ENCODE data around the gene PROCA1. TPM values are rescaled to one million over a fixed set of nuclear protein-coding genes. Genes with fewer than 3 reads are reported as not detected.
A peak's percentile ranks its signal among the peaks of the same experiment; 100 is the strongest.

The PROCA1 gene
- polyA plus RNA-seq, 4 donors: 2.3 to 5.4 (median 4.4) TPM

DNA sequence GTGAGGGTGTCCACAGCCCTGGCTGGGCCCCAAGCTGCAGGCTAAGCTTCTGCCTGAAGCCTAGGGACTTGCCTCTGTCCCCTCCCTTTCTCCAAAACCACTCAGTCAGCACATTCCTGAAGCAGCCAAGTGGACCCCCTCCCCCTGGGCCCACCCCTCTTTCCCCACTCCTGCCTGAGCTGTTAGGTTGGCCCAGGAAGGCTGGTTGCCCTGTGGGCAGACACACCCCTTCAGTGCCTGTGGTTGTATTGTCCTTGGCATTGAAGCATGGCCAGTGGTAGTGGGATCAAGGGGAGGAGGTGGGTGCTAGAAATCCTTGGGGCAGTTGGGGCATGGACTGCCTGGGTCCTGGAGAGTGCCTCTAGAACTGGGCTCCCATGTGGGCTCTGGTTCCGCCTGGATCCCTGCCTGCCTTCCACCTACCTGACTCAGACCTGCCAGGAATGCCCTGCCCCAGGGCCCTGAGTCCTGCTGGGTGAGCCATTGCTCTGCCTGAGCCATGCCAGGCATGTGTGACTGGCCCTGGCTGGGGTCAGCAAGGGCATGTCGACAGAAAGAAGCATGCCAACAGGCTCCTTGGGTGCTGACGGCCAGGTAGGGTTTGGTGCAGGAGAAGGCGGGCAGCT is 34.2 kb upstream of the PROCA1 start:
- Histone ChIP-seq H3K27ac (ENCODE audit: low read depth in 1 of 3, low read length in 2 of 3) (peak overlapping the region; percentile 98 to 100 (median 99)), H3K36me3 (ENCODE audit: control insufficient read depth in 3 of 3, insufficient read depth in 2 of 3, low read depth in 1 of 3, low read length in 3 of 3) (peaks cover 2 to 71% (median 13%) of the 10 kb centered on the region in 3 donors), H3K9me3 (ENCODE audit: control insufficient read depth in 2 of 2, insufficient read depth in 1 of 2, low read depth in 1 of 2, low read length in 1 of 2) (no peaks in the 10 kb centered on the region), H3K27me3 (ENCODE audit: control insufficient read depth in 3 of 3, insufficient read depth in 3 of 3, low read length in 3 of 3) (no peaks in the 10 kb centered on the region), H3K4me3 (ENCODE audit: low read depth in 1 of 3, low read length in 3 of 3) (peak overlapping the region; percentile 9 to 87 (median 80)), H3K4me1 (ENCODE audit: control insufficient read depth in 3 of 3, insufficient read depth in 2 of 3, low read depth in 1 of 3, low read length in 2 of 3) (peaks cover 0 to 55% (median 7%) of the 10 kb centered on the region in 3 donors)
- 27 to 59% (median 47%) methylated on average over 4 of the region's 4 CpGs for WGBS, 3 donors
- DNase-seq (peak; percentile 64 to 76), FAIRE-seq (no peak)

DNA sequence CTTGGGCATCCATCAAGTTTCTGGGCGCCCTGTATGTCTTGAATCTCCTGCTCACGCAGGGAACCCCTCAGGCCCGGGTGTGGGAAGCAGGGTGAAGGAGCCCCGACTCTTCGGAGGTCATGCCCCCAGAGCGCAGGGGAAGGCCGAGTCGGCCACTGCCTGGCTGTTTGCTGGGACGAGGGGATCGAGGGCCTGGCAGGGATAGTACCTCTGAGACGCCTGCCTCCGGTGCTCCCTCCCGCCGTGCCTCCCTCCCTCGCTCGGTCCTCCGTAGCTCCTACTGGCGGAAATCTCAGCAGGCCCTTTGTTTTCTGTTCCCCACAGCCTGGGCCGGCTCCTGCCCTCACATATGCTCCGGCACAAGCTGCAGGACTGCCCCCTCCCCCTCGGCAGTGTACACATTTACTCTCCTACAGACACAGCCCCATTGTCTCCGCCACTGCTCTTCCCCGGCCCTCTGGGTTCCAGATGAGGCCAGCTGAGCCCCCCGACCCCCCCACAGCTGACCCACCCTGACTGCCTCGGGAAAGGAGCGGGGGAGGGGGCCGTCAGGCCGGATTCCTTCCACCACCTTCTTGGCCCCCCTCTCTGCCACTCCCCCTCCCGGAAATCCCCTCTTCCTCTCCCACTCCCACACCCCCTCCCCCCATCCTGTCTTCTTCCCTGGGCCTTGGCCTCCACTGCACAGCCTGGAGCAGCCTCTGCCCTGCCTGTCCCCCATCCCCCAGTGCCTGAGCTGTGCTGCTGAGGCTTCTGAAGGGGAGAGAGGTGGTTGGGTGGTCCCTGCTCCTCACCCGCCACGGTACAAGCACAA is 33.5 kb upstream of the PROCA1 start:
- Histone ChIP-seq H3K36me3 (ENCODE audit: control insufficient read depth in 3 of 3, insufficient read depth in 2 of 3, low read depth in 1 of 3, low read length in 3 of 3) (peaks cover 2 to 67% (median 13%) of the 10 kb centered on the region in 3 donors), H3K9me3 (ENCODE audit: control insufficient read depth in 2 of 2, insufficient read depth in 1 of 2, low read depth in 1 of 2, low read length in 1 of 2) (no peaks in the 10 kb centered on the region), H3K27me3 (ENCODE audit: control insufficient read depth in 3 of 3, insufficient read depth in 3 of 3, low read length in 3 of 3) (no peaks in the 10 kb centered on the region), H3K4me1 (ENCODE audit: control insufficient read depth in 3 of 3, insufficient read depth in 2 of 3, low read depth in 1 of 3, low read length in 2 of 3) (peaks cover 0 to 52% (median 7%) of the 10 kb centered on the region in 3 donors), H3K4me3 (ENCODE audit: low read depth in 1 of 3, low read length in 3 of 3) (peak overlapping the region; percentile 80 to 87 (median 83)), H3K27ac (ENCODE audit: low read depth in 1 of 3, low read length in 2 of 3) (peak overlapping the region; percentile 98 to 100 (median 99))
- WGBS, 3 donors: 3% methylated on average over 17 to 31 of the region's 31 CpGs
- FAIRE-seq: no peak
- peak; percentile 48 to 78 for DNase-seq

DNA sequence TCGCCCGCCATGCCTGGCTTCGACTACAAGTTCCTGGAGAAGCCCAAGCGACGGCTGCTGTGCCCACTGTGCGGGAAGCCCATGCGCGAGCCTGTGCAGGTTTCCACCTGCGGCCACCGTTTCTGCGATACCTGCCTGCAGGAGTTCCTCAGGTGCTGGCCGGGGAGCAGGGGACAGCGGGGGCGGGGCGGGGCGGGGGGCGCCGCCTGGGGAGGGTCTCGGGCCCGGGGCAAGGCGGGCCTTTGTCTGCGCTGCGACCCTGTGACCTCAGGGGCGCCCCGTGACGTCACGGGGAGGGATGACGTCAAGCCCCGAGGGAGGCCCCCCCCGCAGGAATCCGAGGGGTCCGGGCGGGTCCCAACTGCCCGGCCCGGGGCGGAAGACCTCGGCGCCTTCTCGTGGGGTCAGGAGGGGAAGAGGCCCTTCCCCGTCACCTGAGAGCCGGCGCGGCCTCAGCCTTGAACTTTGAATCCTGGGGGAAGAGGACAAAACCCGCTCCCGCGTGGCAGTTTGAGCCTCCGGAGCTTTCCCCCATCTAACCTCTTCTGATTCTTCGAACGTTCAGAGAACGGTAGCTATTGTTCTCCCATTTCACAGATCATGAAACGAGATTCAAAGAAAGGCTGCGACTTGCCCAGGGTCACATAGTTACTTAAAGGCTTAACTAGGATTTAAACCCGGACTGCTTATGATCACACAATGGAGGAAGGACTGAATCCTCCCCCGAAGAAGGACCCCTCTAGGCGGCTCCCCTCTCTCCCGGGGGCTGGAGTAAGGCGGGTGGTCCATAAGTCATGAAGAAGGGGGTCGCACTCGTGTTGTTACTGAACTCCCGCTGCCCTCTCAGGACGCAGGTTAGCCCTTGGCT is 32.6 kb upstream of the PROCA1 start:
- no peaks in the 10 kb centered on the region for H3K9me3 ChIP-seq (ENCODE audit: control insufficient read depth in 2 of 2, insufficient read depth in 1 of 2, low read depth in 1 of 2, low read length in 1 of 2)
- H3K27ac ChIP-seq (ENCODE audit: low read depth in 1 of 3, low read length in 2 of 3): peak overlapping the region; percentile 98 to 100 (median 99)
- H3K36me3 ChIP-seq (ENCODE audit: control insufficient read depth in 3 of 3, insufficient read depth in 2 of 3, low read depth in 1 of 3, low read length in 3 of 3): peaks cover 2 to 59% (median 13%) of the 10 kb centered on the region in 3 donors
- 0 to 1% (median 1%) methylated on average over 34 to 61 of the region's 61 CpGs for WGBS, 3 donors
- H3K27me3 ChIP-seq (ENCODE audit: control insufficient read depth in 3 of 3, insufficient read depth in 3 of 3, low read length in 3 of 3): no peaks in the 10 kb centered on the region
- H3K4me1 ChIP-seq (ENCODE audit: control insufficient read depth in 3 of 3, insufficient read depth in 2 of 3, low read depth in 1 of 3, low read length in 2 of 3): peaks cover 0 to 47% (median 7%) of the 10 kb centered on the region in 3 donors
- peak overlapping the region; percentile 80 to 87 (median 83) for H3K4me3 ChIP-seq (ENCODE audit: low read depth in 1 of 3, low read length in 3 of 3)
- DNase-seq (peak; percentile 79 to 91), FAIRE-seq (no peak)

DNA sequence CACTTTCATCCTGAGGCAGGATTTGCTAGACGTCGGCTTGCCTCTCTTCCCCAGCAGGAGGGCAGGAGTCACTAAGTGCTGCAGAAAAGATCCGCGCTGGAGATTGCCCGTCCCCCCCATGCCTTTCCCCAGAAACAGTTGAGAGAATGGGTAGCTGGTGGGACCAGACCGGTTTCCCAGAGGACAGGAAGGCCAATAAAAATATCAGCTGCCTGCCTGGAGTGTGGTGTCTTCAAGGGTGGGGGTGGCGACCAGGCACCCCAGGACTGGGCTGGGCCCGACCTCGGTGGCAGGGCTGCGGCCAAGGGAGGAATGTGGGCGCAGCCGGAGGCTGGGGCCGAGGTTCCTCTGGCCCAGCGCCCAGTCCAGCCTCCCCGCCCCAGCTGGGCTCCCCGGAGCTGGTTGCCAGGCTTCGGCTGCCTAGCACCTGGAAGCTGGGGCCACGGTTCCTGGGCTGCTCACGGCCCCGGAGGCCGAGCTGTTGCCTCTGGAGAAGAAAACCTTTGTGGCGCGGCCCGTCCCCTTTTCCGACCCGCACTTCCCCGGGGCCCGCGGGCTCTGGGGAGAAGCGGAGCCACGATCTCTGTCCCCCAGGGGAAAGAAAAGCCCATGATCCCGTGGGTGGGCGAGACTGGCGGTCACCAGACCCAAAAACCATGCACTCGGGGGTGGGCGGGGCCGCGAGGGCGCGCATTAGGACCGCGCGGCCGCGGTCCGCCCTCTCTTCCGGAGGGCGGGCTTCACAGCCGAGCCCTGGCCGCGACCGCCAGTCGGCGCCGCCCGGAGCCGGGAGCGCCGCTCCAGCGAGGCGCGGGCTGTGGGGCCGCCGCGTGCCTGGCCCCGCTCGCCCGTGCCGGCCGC is 31.8 kb upstream of the PROCA1 start, which contains the start of gene TRAF4:
Gene TRAF4, plus strand, starts transcription at position 769 of the 861 bp plus-strand sequence. CDS start 102 bp downstream, outside the sequence.
- H3K9me3 ChIP-seq (ENCODE audit: control insufficient read depth in 2 of 2, insufficient read depth in 1 of 2, low read depth in 1 of 2, low read length in 1 of 2): no peaks in the 10 kb centered on the region
- WGBS, 3 donors: 1% methylated on average over 51 to 70 of the region's 70 CpGs
- peak within 1 kb of the TSS; percentile 80 to 87 (median 83) for H3K4me3 ChIP-seq (ENCODE audit: low read depth in 1 of 3, low read length in 3 of 3)
- FAIRE-seq (no peak), DNase-seq (peak; percentile 94 to 95)
- H3K4me1 ChIP-seq (ENCODE audit: control insufficient read depth in 3 of 3, insufficient read depth in 2 of 3, low read depth in 1 of 3, low read length in 2 of 3): peaks cover 0 to 47% (median 7%) of the 10 kb centered on the region in 3 donors
- peak within 1 kb of the TSS; percentile 98 to 100 (median 99) for H3K27ac ChIP-seq (ENCODE audit: low read depth in 1 of 3, low read length in 2 of 3)
- H3K27me3 ChIP-seq (ENCODE audit: control insufficient read depth in 3 of 3, insufficient read depth in 3 of 3, low read length in 3 of 3): no peaks in the 10 kb centered on the region
- peaks cover 0 to 55% (median 8%) of the 10 kb centered on the region in 3 donors for H3K36me3 ChIP-seq (ENCODE audit: control insufficient read depth in 3 of 3, insufficient read depth in 2 of 3, low read depth in 1 of 3, low read length in 3 of 3)

DNA sequence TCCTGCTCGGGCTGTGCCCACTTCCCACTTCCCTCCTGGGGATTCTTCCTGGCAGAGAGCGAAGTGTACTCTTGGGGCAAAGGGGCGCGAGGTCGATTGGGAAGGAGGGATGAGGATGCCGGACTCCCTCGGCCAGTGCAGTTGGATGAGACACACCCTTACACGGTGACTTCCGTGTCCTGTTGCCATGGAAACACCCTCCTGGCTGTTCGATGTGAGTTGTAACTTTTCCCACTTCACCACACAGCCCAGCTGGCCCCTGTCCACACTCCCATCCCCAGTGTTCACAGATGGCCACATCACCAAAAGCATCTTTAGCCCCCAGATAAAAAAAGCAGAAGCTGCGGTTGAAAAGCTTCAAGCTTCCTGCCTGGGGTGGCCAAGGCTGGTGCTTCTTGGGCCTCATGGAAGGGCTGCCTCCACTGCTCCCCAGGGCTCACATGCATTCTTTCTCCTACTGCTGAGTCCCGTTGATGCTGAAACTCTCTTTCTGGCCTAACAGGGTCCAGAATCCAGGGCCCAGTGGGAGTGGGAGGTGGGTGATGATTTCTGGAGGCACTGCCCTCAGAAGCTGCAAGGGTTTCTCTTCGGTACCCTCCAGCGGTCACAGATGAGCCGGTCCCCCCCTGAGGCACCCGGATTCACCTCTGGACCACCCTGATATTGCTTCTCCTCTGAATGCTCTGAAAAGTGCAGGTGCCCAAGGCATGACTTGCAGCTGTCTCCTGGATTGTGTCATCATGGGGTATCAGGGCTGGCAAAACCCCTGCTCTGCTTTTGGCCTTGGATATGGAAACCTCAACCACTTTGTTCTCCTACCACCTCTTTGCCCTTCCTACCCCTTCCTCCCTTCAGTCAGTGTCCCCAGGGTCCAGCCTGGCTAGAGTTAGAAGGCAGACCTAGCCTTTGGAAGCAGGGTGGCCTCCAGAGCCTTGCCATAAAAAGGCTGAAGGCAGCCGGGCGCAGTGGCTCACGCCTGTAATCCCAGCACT is 30.0 kb upstream of the PROCA1 start:
- FAIRE-seq (no peak), DNase-seq (no peak)
- Histone ChIP-seq H3K9me3 (ENCODE audit: control insufficient read depth in 2 of 2, insufficient read depth in 1 of 2, low read depth in 1 of 2, low read length in 1 of 2) (no peaks in the 10 kb centered on the region), H3K27me3 (ENCODE audit: control insufficient read depth in 3 of 3, insufficient read depth in 3 of 3, low read length in 3 of 3) (no peaks in the 10 kb centered on the region), H3K36me3 (ENCODE audit: control insufficient read depth in 3 of 3, insufficient read depth in 2 of 3, low read depth in 1 of 3, low read length in 3 of 3) (peaks cover 0 to 47% (median 0%) of the 10 kb centered on the region in 3 donors), H3K4me1 (ENCODE audit: control insufficient read depth in 3 of 3, insufficient read depth in 2 of 3, low read depth in 1 of 3, low read length in 2 of 3) (peaks cover 0 to 31% (median 0%) of the 10 kb centered on the region in 3 donors), H3K27ac (ENCODE audit: low read depth in 1 of 3, low read length in 2 of 3) (peak overlapping the region in 1 of 3 donors; percentile 6), H3K4me3 (ENCODE audit: low read depth in 1 of 3, low read length in 3 of 3) (no peak overlapping the region)
- WGBS, 3 donors: 58 to 68% (median 68%) methylated on average over 18 to 19 of the region's 19 CpGs

DNA sequence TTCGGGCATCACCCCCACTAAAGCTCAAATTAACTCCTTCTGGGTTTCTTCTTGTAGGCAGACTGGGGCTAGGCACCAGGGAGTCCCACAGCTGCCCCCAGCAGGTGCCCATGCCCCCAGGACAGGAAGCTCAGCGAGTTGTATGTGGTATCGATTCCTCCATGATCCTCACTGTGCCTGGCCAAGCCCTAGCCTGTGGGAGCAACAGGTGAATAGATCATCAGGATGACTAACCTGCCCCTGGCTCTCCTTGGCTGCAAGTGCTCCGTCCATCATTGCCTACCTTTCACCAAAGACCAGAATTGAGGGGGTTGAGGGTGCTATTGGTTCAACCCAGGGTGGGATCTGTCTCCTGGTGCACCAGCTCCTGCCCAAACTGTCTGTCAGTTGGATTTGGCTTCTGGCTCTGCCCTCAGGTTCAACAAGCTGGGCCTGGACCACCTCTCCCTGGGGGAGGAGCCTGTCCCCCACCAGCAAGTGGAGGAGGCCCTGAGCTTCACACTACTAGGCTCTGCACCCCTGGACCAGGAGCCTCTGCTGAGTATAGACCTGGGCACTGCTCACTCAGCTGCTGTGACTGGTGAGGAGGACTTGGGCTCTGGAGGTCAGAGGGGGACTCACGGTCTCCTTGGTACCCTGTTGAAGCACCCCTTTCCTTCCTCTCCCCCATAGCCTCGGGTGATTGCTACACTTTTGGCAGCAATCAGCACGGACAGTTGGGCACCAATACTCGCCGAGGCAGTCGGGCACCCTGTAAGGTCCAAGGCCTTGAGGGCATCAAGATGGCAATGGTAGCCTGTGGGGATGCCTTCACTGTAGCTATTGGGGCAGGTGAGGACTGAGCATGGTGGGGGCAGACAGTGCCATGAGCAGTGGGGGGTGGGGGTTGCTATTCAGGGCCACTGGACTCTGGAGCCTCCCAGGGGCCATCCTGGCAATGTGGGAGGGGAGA is 29.0 kb upstream of the PROCA1 start:
- 86 to 89% (median 86%) methylated on average over 10 of the region's 10 CpGs for WGBS, 3 donors
- no peak for FAIRE-seq
- peak overlapping the region in 1 of 3 donors; percentile 6 for H3K27ac ChIP-seq (ENCODE audit: low read depth in 1 of 3, low read length in 2 of 3)

More for the DNA sequence above, 29.0 kb upstream of the PROCA1 start:
- Histone ChIP-seq H3K9me3 (ENCODE audit: control insufficient read depth in 2 of 2, insufficient read depth in 1 of 2, low read depth in 1 of 2, low read length in 1 of 2) (no peaks in the 10 kb centered on the region), H3K4me1 (ENCODE audit: control insufficient read depth in 3 of 3, insufficient read depth in 2 of 3, low read depth in 1 of 3, low read length in 2 of 3) (peaks cover 0 to 21% (median 0%) of the 10 kb centered on the region in 3 donors), H3K27me3 (ENCODE audit: control insufficient read depth in 3 of 3, insufficient read depth in 3 of 3, low read length in 3 of 3) (no peaks in the 10 kb centered on the region), H3K4me3 (ENCODE audit: low read depth in 1 of 3, low read length in 3 of 3) (no peak overlapping the region), H3K36me3 (ENCODE audit: control insufficient read depth in 3 of 3, insufficient read depth in 2 of 3, low read depth in 1 of 3, low read length in 3 of 3) (peaks cover 0 to 37% (median 0%) of the 10 kb centered on the region in 3 donors)
- no peak for DNase-seq

Measured in small intestine (tissue), 7 donors.